NB4 (cell line): ENCODE data around the gene KAT8.

ENCODE experiments used
- DNase-seq: peaks from one replicate; pipeline ENCODE4 v3.0.0; 2010; ENCODE audit warnings: low read depth
- H3K4me3 ChIP-seq: one replicate; pipeline ENCODE4 v1.5.1; 2011; ENCODE audit warnings: mild to moderate bottlenecking, low read depth, low read length, moderate library complexity
- CTCF ChIP-seq: IDR thresholded peaks from one replicate; pipeline ENCODE4 v1.5.1; 2012; ENCODE audit warnings: low read depth, low read length
- MAX ChIP-seq: IDR thresholded peaks from 2 replicates; pipeline ENCODE4 v1.6.1; 2011; ENCODE audit warnings: low read depth, low read length
- MYC ChIP-seq: IDR thresholded peaks from 2 replicates; pipeline ENCODE4 v1.6.1; 2011; ENCODE audit warnings: low read depth, low read length
- POLR2A ChIP-seq: IDR thresholded peaks from 2 replicates; pipeline ENCODE4 v1.6.1; 2011; ENCODE audit warnings: mild to moderate bottlenecking; ENCODE audit not compliant: insufficient read length; ENCODE audit errors: extremely low read depth

The KAT8 gene

DNA sequence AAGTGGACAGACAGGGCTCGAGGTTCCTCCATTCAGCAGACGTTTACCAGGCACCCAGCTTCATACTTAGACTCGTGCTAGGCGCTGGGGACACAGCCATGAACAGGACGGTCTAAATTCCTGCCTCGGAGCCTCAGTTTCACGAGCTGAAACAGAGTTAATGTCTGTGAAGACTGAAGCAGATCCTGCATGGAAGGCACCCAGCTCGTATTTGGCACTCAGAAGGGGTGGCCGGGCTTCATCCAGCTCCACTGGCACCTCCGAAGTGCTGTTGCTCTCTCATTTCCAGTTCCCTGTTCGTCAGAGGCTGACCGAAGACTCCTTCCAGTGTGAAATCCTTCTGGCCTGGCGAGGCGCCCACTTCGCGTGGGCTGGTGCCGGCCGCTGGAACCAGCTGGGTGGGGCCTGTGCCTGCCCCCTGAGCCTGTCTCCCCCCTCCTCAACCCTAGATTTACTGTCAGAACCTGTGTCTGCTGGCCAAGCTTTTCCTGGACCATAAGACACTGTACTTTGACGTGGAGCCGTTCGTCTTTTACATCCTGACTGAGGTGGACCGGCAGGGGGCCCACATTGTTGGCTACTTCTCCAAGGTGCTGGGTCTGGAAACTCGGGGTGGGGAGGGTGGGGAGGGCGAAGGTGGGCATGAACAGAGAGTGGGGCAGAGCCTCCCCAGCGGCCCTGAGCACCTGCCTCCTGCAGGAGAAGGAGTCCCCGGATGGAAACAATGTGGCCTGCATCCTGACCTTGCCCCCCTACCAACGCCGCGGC, 12.3 kb downstream of the KAT8 start:
- H3K4me3 ChIP-seq = no peak overlapping the region
- no peak for DNase-seq

DNA sequence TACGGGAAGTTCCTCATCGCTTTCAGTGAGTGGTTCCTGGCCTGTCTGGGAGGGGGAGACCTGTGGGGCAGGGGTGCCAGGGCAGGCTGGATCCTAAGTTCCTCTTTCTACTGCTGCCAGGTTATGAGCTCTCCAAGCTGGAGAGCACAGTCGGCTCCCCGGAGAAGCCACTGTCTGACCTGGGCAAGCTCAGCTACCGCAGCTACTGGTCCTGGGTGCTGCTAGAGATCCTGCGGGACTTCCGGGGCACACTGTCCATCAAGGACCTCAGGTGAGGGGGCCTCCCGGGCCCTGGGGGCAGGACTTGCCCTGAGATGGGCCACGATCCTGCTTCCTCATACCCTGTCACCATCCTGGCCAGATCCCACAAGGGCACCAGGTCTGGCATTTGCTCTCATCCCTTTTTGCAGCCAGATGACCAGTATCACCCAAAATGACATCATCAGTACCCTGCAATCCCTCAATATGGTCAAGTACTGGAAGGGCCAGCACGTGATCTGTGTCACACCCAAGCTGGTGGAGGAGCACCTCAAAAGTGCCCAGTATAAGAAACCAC, 12.9 kb downstream of the KAT8 start:
- no peak overlapping the region for H3K4me3 ChIP-seq
- no peak for TF ChIP-seq MYC
- TF ChIP-seq CTCF = no peak
- TF ChIP-seq POLR2A = no peak
- TF ChIP-seq MAX = no peak
- peak; percentile 64 for DNase-seq

More for the DNA sequence above, 12.3 kb downstream of the KAT8 start:
- TF ChIP-seq POLR2A (no peak), CTCF (no peak), MYC (no peak), MAX (no peak)

DNA sequence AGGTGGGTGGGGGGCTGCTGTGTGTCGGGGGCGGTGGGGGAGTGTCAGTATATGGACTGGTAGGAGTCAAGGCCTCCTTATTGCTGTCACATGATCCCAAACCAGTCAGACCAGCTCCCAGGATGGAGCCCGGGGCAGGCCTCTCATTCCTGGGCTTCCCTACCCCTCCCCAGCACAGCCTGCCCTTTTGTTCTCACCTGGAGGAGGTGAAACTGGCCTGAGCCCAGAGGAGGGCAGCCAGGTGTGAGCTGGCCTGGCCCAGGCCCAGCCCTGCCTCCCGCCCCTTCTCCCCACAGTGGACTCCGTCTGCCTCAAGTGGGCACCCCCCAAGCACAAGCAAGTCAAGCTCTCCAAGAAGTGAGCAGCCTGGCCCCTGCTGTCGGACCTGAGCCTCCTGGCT, 13.4 kb downstream of the KAT8 start:
- no peak overlapping the region for H3K4me3 ChIP-seq
- DNase-seq = no peak
- no peak for TF ChIP-seq POLR2A
- TF ChIP-seq CTCF = no peak
- no peak for TF ChIP-seq MYC
- no peak for TF ChIP-seq MAX

DNA sequence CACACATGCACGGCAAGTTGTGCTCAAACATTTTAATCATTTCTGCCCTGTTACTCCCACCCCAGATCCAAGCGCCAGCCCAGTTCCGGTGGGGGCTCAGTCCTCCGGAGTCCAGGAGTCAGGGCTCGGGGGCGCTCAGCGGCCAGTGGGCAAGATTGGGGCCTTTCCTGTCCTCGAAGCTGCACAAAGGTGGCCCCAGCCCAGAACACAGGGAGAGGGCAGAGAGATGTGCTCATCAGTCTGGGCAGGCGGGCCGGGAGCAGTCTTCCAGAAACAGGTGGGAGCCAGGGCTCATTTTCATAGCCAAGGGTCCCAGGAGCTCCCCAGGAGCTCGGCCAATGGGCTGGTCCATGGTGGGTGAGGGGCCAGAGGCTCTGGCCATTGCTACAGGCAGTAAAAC, 14.0 kb downstream of the KAT8 start:
- TF ChIP-seq CTCF = no peak
- DNase-seq = no peak
- H3K4me3 ChIP-seq = no peak overlapping the region

DNA sequence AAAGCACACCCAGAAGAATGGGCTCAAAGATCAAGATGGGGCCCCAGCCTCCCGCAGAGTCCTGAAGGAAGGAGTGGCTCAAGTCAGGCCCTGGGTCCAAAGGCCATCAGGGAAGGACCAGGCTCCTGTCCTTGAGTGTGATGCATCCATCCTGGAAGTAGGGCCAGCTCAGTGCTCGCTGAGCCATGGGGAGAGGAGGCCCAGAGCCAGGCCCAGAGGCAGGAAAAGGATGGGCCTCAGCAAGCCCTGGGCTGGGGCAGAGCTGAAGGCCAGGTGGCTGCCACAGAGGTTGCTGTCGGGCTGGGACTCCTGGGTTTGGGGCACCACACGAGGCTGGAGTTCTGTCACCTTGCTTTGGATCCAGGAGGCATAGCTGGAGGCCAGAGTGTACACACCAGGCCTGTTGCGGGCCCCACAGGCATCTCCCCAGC, 14.4 kb downstream of the KAT8 start:
- DNase-seq = no peak
- no peak overlapping the region for H3K4me3 ChIP-seq
- no peak for TF ChIP-seq POLR2A

- no peak for DNase-seq
- TF ChIP-seq MAX (no peak), CTCF (no peak), POLR2A (no peak), MYC (no peak)
Measured at GRCh38 chr16:31132303-31132979, 15.0 kb downstream of the KAT8 start.

More at GRCh38 chr16:31132303-31132979, 15.0 kb downstream of the KAT8 start:
- H3K4me3 ChIP-seq = no peak overlapping the region
